Thyroid gland (tissue), 4 donors: Measurements from ENCODE around the gene ABHD4.

ENCODE experiments used
- CTCF ChIP-seq, 6 experiments: fragments of 200-600 bp in 3 of 6; fragments of 450-650 bp in 3 of 6; sonication (generic) in 3 of 6; IDR thresholded peaks; one replicate each; pipeline ENCODE4 v1.5.1; 2016 to 2019; ENCODE audit warnings: antibody characterized with exemption in 6 of 6, mild to moderate bottlenecking in 2 of 6, inconsistent platforms in 1 of 6, moderate library complexity in 1 of 6
- POLR2A ChIP-seq, 2 donors: fragments of 450-650 bp; IDR thresholded peaks; one replicate each; pipeline ENCODE4 v1.6.1; 2017; ENCODE audit warnings: antibody characterized with exemption in 2 of 2, mild to moderate bottlenecking in 2 of 2, moderate library complexity in 1 of 2

GRCh38 chr14:22651586-22651985 lies 53.5 kb downstream of the ABHD4 start:
- TF ChIP-seq CTCF (IDR thresholded peaks at IDR 0.05) (no peak), POLR2A (IDR thresholded peaks at IDR 0.05) (no peak)
